HCT116 (cell line): ENCODE results near the gene FBXL16. TPM values are rescaled to one million over a fixed set of nuclear protein-coding genes. Genes with fewer than 3 reads are reported as not detected.

Experiments
- ATAC-seq: fragments of 200-7000 bp; cut with Tn5 transposase; 2 replicates; pipeline ENCODE4 v1.9.1; 2020; ENCODE audit warnings: mild to moderate bottlenecking, moderate library complexity
- BruUV-seq: library from RNA; stranded (reverse); fragments of 400-500 nt; replicated peaks from 2 replicates; lab custom pipeline; 2021; lab: Mats Ljungman, UMichigan
- CTCF ChIA-PET: fragments of 300-600 bp; sonication (Branson Sonifier 250); formaldehyde crosslinking; loops from one replicate; lab custom pipeline; 2021; ENCODE audit warnings: antibody characterized with exemption; lab: Charles Lee
- POLR2A ChIA-PET: fragments of 300-600, 350-600 bp; sonication (Branson Sonifier 250); formaldehyde crosslinking; loops from one replicate; lab custom pipeline; 2021; ENCODE audit warnings: antibody characterized with exemption; lab: Charles Lee
- RAD21 ChIA-PET, 2 experiments: fragments of 300-600 bp; sonication (Branson Sonifier 250); formaldehyde crosslinking; loops; one replicate each; lab custom pipeline; 2023; ENCODE audit warnings: low total read pairs in 2 of 2; ENCODE audit not compliant: uncharacterized antibody in 2 of 2, unreplicated experiment in 2 of 2, low non-redundant PET in 1 of 2; lab: Charles Lee
- DNase-seq: peaks from one replicate; pipeline ENCODE4 v3.0.0-alpha.2; 2010; ENCODE audit warnings: low read depth, low spot score
- H2AFZ ChIP-seq: fragments of 200-600 bp; shearing (Covaris generic), sonication (generic); 2 replicates; pipeline ENCODE4 v1.6.1; 2017; ENCODE audit warnings: low read depth, mixed run types, mixed read lengths, antibody characterized with exemption, low read length; ENCODE audit not compliant: poor library complexity, severe bottlenecking
- H3K27ac ChIP-seq: 2 replicates; pipeline ENCODE4 v1.5.1; 2012; ENCODE audit warnings: low read depth, low read length
- H3K27me3 ChIP-seq: fragments of 200-600 bp; sonication (generic); 2 replicates; pipeline ENCODE4 v1.6.1; 2016; ENCODE audit warnings: mixed run types, low read length, mixed read lengths; ENCODE audit not compliant: insufficient read depth
- H3K36me3 ChIP-seq, 2 experiments: fragments of 200-500 bp in 1 of 2; fragments of 200-600 bp in 1 of 2; sonication (Bioruptor generic) in 1 of 2; sonication (generic) in 1 of 2; 2 replicates each; pipeline versions ENCODE4 v1.5.1 to v1.6.1; 2014 to 2016; ENCODE audit warnings: low read length in 2 of 2, inconsistent platforms in 1 of 2, mixed read lengths in 1 of 2, mixed run types in 1 of 2; ENCODE audit not compliant: insufficient read depth in 2 of 2, control insufficient read depth in 1 of 2
- H3K4me1 ChIP-seq, 2 experiments: fragments of 200-600 bp in 1 of 2; sonication (generic) in 1 of 2; 2 replicates each; pipeline versions ENCODE4 v1.5.1 to v1.6.1; 2012 to 2017; ENCODE audit warnings: low read length in 2 of 2, inconsistent platforms in 1 of 2, mild to moderate bottlenecking in 1 of 2, mixed read lengths in 1 of 2, mixed run types in 1 of 2, moderate library complexity in 1 of 2; ENCODE audit not compliant: insufficient read depth in 2 of 2, control insufficient read depth in 1 of 2
- H3K4me2 ChIP-seq: fragments of 200-600 bp; sonication (generic); 2 replicates; pipeline ENCODE4 v1.6.1; 2017; ENCODE audit warnings: mixed run types, low read length, mixed read lengths
- H3K4me3 ChIP-seq, 2 experiments: fragments of 200-600 bp in 1 of 2; sonication (generic) in 1 of 2; replicated peaks in 1 of 2; 2 replicates each; pipeline ENCODE4 v1.5.1; 2011 to 2016; ENCODE audit warnings: low read length in 2 of 2, control low read depth in 1 of 2, low read depth in 1 of 2, mild to moderate bottlenecking in 1 of 2, mixed read lengths in 1 of 2, mixed run types in 1 of 2
- H3K79me2 ChIP-seq: fragments of 200-600 bp; sonication (generic); 2 replicates; pipeline ENCODE4 v1.6.1; 2017; ENCODE audit warnings: mild to moderate bottlenecking, mixed run types, low read length, moderate library complexity, mixed read lengths; ENCODE audit not compliant: insufficient read depth
- H3K9ac ChIP-seq: fragments of 200-600 bp; sonication (generic); 2 replicates; pipeline ENCODE4 v1.6.1; 2016; ENCODE audit warnings: low read length, mixed read lengths
- H3K9me2 ChIP-seq: fragments of 200-600 bp; sonication (generic), shearing (Covaris generic); 2 replicates; pipeline ENCODE4 v1.6.1; 2017; ENCODE audit warnings: mixed run types, mild to moderate bottlenecking, moderate library complexity; ENCODE audit not compliant: insufficient read depth
- H3K9me3 ChIP-seq, 2 experiments: fragments of 200-500 bp in 1 of 2; fragments of 200-600 bp in 1 of 2; sonication (Bioruptor generic) in 1 of 2; sonication (generic) in 1 of 2; 2 replicates each; pipeline ENCODE4 v1.6.1; 2014 to 2017; ENCODE audit warnings: low read length in 2 of 2, mixed read lengths in 2 of 2, inconsistent platforms in 1 of 2, low read depth in 1 of 2, mild to moderate bottlenecking in 1 of 2, mixed run types in 1 of 2, moderate library complexity in 1 of 2; ENCODE audit not compliant: control insufficient read depth in 1 of 2, insufficient read depth in 1 of 2
- H4K20me1 ChIP-seq: fragments of 200-600 bp; sonication (generic), shearing (Covaris generic); 2 replicates; pipeline ENCODE4 v1.6.1; 2017; ENCODE audit warnings: mixed run types, mild to moderate bottlenecking, moderate library complexity; ENCODE audit not compliant: insufficient read depth
- CBX3 ChIP-seq: IDR thresholded peaks from 2 replicates; pipeline ENCODE4 v1.6.1; 2012; ENCODE audit warnings: low read depth
- CEBPB ChIP-seq: IDR thresholded peaks from 2 replicates; pipeline ENCODE4 v1.6.1; 2012; ENCODE audit warnings: low read depth
- CTCF ChIP-seq, 3 experiments: fragments of 200-600 bp in 1 of 3; sonication (generic) in 1 of 3; IDR thresholded peaks in 2 of 3; conservative IDR thresholded peaks in 1 of 3; 2 replicates each; pipeline ENCODE4 v1.5.1; 2012 to 2017; ENCODE audit warnings: low read depth in 2 of 3, low read length in 2 of 3, antibody characterized with exemption in 1 of 3, borderline replicate concordance in 1 of 3, control low read depth in 1 of 3, mild to moderate bottlenecking in 1 of 3, mixed read lengths in 1 of 3, mixed run types in 1 of 3, moderate library complexity in 1 of 3; ENCODE audit not compliant: insufficient read depth in 1 of 3
- EGR1 ChIP-seq: IDR thresholded peaks from 2 replicates; pipeline ENCODE4 v1.6.1; 2012; ENCODE audit warnings: low read depth
- ELF1 ChIP-seq: IDR thresholded peaks from 2 replicates; pipeline ENCODE4 v1.6.1; 2012; ENCODE audit warnings: low read depth, borderline replicate concordance
- EZH2 ChIP-seq: fragments of 200-600 bp; sonication (generic); IDR thresholded peaks from 2 replicates; pipeline ENCODE4 v1.6.1; 2017; ENCODE audit warnings: antibody characterized with exemption, mixed run types
- EZH2phosphoT487 ChIP-seq: fragments of 200-600 bp; IDR thresholded peaks from 2 replicates; pipeline ENCODE4 v1.6.1; 2018; ENCODE audit warnings: antibody characterized with exemption, borderline replicate concordance
- POLR2A ChIP-seq: IDR thresholded peaks from 2 replicates; pipeline ENCODE4 v1.7.0; 2011; ENCODE audit warnings: borderline replicate concordance; ENCODE audit not compliant: insufficient read depth, insufficient read length; ENCODE audit errors: extremely low read depth
- POLR2AphosphoS5 ChIP-seq: IDR thresholded peaks from 2 replicates; pipeline ENCODE4 v1.6.1; 2011; ENCODE audit warnings: mild to moderate bottlenecking, low read depth, low read length, moderate library complexity
- RAD21 ChIP-seq: IDR thresholded peaks from 2 replicates; pipeline ENCODE4 v1.6.1; 2012; ENCODE audit warnings: low read depth, mild to moderate bottlenecking
- SIN3A ChIP-seq: IDR thresholded peaks from 2 replicates; pipeline ENCODE4 v1.6.1; 2012; ENCODE audit warnings: low read depth
- SP1 ChIP-seq: IDR thresholded peaks from 2 replicates; pipeline ENCODE4 v1.6.1; 2012; ENCODE audit warnings: low read depth
- SRF ChIP-seq: IDR thresholded peaks from 2 replicates; pipeline ENCODE4 v1.6.1; 2012; ENCODE audit warnings: low read depth
- TCF7L2 ChIP-seq: IDR thresholded peaks from 2 replicates; pipeline ENCODE4 v1.7.0; 2011; ENCODE audit warnings: borderline replicate concordance, inconsistent platforms; ENCODE audit not compliant: insufficient read depth, insufficient read length; ENCODE audit errors: extremely low read depth
- ZNF274 ChIP-seq: fragments of 200-500 bp; sonication (Bioruptor generic); IDR thresholded peaks from 2 replicates; pipeline ENCODE4 v1.6.1; 2014; ENCODE audit warnings: mild to moderate bottlenecking, low read depth, low read length, inconsistent platforms
- intact Hi-C: fragments of 100-400 bp; cut with micrococcal nuclease; formaldehyde crosslinking; loops from 2 replicates; pipeline ENCODE4 v1.10.0; 2022
- total RNA-seq: library from RNA; stranded (reverse); gene quantifications from one replicate; pipeline ENCODE4 v1.2.1, GENCODE V29; 2021; ENCODE audit not compliant: unreplicated experiment
- TF ChIP-seq, protein P1 (sequence below): IDR thresholded peaks from 2 replicates; pipeline ENCODE4 v1.6.1; 2012; ENCODE audit warnings: low read depth
- TF ChIP-seq, protein P2 (sequence below): IDR thresholded peaks from 2 replicates; pipeline ENCODE4 v1.6.1; 2012

FBXL16 gene
- total RNA-seq, 1 experiment from 2014 or later: 49.7 TPM

DNA sequence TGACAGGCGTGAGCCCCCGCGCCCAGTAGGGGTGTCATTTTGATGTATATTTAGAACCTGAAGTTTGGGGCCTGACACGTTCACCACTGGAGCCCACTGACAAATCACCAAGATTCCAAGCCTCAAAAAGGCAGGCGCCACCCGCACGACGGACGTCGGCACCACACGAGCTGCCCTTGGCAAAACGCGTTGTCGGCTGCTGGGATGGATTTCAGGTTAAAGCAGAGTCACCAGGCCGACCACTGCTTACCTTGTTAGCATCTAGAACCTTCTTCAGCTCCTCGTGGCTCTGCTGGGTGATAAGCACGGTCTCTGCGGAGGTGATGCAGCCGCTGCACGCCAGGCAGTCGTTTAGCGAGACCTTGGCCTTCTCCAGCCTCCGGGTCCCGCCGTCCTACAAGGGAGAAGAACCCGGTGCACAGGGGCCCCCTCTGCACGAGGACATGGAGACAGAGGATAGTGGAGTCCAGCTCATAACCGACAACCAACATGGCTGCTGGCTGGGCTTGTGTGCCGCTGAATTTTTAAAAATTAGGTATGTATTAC, 31.4 kb upstream of the FBXL16 start:
- H3K27me3 ChIP-seq: no peaks in the 10 kb centered on the region
- DNase-seq: no peak
- no peaks in the 10 kb centered on the region for H3K9me3 ChIP-seq
- no peak overlapping the region for H2AFZ ChIP-seq
- no peak overlapping the region for H3K4me3 ChIP-seq
- BruUV-seq: no TSS peak
- no peak overlapping the region for H3K4me2 ChIP-seq
- peaks cover 12% of the 10 kb centered on the region; the same call in 1 of the 2 replicates for H3K79me2 ChIP-seq
- no peaks in the 10 kb centered on the region for H4K20me1 ChIP-seq
- H3K4me1 ChIP-seq: peaks cover 5 to 16% of the 10 kb centered on the region in 2 experiments
- RAD21 ChIA-PET: no interaction called here
- POLR2A ChIA-PET: no interaction called here
- TF ChIP-seq SIN3A (no peak), ELF1 (no peak), EGR1 (no peak), POLR2A (no peak), SRF (no peak), RAD21 (no peak), POLR2AphosphoS5 (no peak), CBX3 (no peak), CEBPB (no peak), EZH2phosphoT487 (no peak), ZNF274 (no peak), EZH2 (no peak), SP1 (no peak), CTCF (IDR thresholded peaks at IDR 0.05 in 2 of 3, conservative IDR thresholded peaks at IDR 0.05 in 1 of 3; ENCODE audit: borderline replicate concordance in 1 of 3, insufficient read depth in 1 of 3, low read depth in 2 of 3, low read length in 2 of 3) (no peak), TCF7L2 (no peak)
- TF ChIP-seq, protein P1, sequence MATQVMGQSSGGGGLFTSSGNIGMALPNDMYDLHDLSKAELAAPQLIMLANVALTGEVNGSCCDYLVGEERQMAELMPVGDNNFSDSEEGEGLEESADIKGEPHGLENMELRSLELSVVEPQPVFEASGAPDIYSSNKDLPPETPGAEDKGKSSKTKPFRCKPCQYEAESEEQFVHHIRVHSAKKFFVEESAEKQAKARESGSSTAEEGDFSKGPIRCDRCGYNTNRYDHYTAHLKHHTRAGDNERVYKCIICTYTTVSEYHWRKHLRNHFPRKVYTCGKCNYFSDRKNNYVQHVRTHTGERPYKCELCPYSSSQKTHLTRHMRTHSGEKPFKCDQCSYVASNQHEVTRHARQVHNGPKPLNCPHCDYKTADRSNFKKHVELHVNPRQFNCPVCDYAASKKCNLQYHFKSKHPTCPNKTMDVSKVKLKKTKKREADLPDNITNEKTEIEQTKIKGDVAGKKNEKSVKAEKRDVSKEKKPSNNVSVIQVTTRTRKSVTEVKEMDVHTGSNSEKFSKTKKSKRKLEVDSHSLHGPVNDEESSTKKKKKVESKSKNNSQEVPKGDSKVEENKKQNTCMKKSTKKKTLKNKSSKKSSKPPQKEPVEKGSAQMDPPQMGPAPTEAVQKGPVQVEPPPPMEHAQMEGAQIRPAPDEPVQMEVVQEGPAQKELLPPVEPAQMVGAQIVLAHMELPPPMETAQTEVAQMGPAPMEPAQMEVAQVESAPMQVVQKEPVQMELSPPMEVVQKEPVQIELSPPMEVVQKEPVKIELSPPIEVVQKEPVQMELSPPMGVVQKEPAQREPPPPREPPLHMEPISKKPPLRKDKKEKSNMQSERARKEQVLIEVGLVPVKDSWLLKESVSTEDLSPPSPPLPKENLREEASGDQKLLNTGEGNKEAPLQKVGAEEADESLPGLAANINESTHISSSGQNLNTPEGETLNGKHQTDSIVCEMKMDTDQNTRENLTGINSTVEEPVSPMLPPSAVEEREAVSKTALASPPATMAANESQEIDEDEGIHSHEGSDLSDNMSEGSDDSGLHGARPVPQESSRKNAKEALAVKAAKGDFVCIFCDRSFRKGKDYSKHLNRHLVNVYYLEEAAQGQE: no peak
- TF ChIP-seq, protein P2, sequence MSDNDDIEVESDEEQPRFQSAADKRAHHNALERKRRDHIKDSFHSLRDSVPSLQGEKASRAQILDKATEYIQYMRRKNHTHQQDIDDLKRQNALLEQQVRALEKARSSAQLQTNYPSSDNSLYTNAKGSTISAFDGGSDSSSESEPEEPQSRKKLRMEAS: no peak
- TF ChIP-seq, all 23 proteins: peak for 0
- CTCF ChIA-PET: no interaction called here
- H3K36me3 ChIP-seq: peaks cover 6 to 18% of the 10 kb centered on the region in 2 experiments
- intact Hi-C loops: no loop called here
- no peaks in the 10 kb centered on the region for H3K9me2 ChIP-seq
- H3K27ac ChIP-seq: no peak overlapping the region; the same call in 1 of the 2 replicates
- no peak overlapping the region for H3K9ac ChIP-seq
- no peak for ATAC-seq
